Measurements from ENCODE around the gene AGRP.

AGRP gene

GRCh38 chr16:67456391-67457081, 26.8 kb downstream of the AGRP start:
- Histone ChIP-seq H3K79me2 (peaks cover 70% of the 10 kb centered on the region), H3K9me3 (ENCODE audit: control insufficient read depth, low read length) (no peaks in the 10 kb centered on the region), H3K27ac (peak overlapping the region; percentile 13), H3K27me3 (ENCODE audit: control insufficient read depth, insufficient read depth, low read length) (no peaks in the 10 kb centered on the region), H2AFZ (no peak overlapping the region), H3K9ac (no peak overlapping the region), H3K36me3 (ENCODE audit: control insufficient read depth, insufficient read depth, low read length) (no peaks in the 10 kb centered on the region), H3K4me1 (peaks cover 42% of the 10 kb centered on the region), H3K4me2 (ENCODE audit: low read length) (no peak overlapping the region), H3K4me3 (ENCODE audit: low read depth, low read length) (no peak overlapping the region)
- peak; percentile 7 for TF ChIP-seq CTCF (IDR thresholded peaks at IDR 0.05)

- Histone ChIP-seq H3K36me3 (ENCODE audit: control insufficient read depth, insufficient read depth, low read length) (no peaks in the 10 kb centered on the region), H3K79me2 (peaks cover 67% of the 10 kb centered on the region), H2AFZ (no peak overlapping the region), H3K27ac (no peak overlapping the region), H3K4me2 (ENCODE audit: low read length) (no peak overlapping the region), H3K27me3 (ENCODE audit: control insufficient read depth, insufficient read depth, low read length) (no peaks in the 10 kb centered on the region), H3K9ac (no peak overlapping the region), H3K9me3 (ENCODE audit: control insufficient read depth, low read length) (no peaks in the 10 kb centered on the region), H3K4me1 (peaks cover 33% of the 10 kb centered on the region), H3K4me3 (ENCODE audit: low read depth, low read length) (no peak overlapping the region)
- TF ChIP-seq CTCF (IDR thresholded peaks at IDR 0.05), result no peak
Measured at GRCh38 chr16:67454852-67455251, 28.5 kb downstream of the AGRP start.

DNA sequence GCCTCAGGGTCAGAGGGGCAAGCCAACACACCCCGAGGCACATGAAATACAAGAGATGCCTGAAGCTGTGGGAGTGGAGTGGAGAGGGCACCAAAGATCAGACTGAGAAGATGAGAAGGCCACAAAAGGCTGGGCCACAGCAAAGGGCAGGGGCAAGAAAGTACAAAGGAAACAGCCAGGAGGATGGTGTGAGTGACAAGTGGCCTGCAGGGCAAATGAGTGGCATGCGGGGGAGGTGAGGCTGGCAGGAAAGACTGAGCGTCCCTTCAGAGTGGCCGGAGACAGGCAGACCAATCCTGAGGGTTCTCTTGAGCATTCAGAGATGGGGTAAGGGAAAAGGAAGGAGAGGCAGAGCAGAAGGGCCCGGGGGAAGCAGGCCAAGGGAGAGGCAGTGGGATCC, 29.2 kb downstream of the AGRP start:
- H3K36me3 ChIP-seq (ENCODE audit: control insufficient read depth, insufficient read depth, low read length), result no peaks in the 10 kb centered on the region
- no peak overlapping the region for H3K4me2 ChIP-seq (ENCODE audit: low read length)
- no peaks in the 10 kb centered on the region for H3K9me3 ChIP-seq (ENCODE audit: control insufficient read depth, low read length)
- peaks cover 26% of the 10 kb centered on the region for H3K4me1 ChIP-seq
- H3K9ac ChIP-seq, result no peak overlapping the region
- no peak for TF ChIP-seq CTCF (IDR thresholded peaks at IDR 0.05)
- H3K4me3 ChIP-seq (ENCODE audit: low read depth, low read length), result no peak overlapping the region
- no peak overlapping the region for H3K27ac ChIP-seq
- peaks cover 72% of the 10 kb centered on the region for H3K79me2 ChIP-seq
- H3K27me3 ChIP-seq (ENCODE audit: control insufficient read depth, insufficient read depth, low read length), result no peaks in the 10 kb centered on the region
- H2AFZ ChIP-seq, result no peak overlapping the region

DNA sequence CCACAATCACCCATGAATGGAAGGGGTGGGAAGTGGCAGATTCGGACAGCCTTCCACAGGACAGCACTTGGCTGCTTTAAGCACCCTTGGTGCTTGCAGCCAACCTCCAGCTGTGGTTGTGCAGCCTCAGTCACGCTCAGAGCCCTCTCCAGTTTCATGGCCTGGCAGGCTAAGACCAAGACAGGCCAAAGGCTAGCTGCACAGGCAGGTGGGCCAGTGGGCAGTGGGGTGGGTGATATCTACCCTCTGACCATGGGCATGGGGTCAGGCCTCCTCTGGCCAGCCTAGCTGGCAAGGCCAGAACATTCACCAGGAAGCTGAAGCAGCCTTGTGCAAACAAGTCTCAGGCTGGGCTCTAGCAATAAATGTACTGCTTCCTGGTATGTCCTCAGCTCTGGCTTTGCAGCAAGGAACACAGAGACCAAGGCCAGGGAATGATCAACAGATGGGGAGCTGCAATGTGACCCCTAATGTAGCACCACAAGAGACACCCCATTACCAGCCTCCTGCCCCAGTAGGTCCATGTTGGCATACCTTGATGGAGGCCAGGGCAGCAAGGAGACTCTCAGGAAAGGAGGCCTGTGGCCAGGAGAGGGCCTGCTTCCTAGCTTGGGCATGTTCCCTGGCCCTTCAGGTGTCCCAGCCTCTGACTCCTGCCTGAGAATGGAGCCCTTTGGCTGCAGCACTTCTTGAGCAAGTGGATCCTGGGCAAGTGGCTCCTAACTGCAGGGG, 31.5 kb downstream of the AGRP start:
- no peak overlapping the region for H3K9ac ChIP-seq
- H3K4me2 ChIP-seq (ENCODE audit: low read length), result no peak overlapping the region
- H3K27me3 ChIP-seq (ENCODE audit: control insufficient read depth, insufficient read depth, low read length), result no peaks in the 10 kb centered on the region
- no peaks in the 10 kb centered on the region for H3K9me3 ChIP-seq (ENCODE audit: control insufficient read depth, low read length)
- TF ChIP-seq CTCF (IDR thresholded peaks at IDR 0.05), result no peak
- no peak overlapping the region for H3K4me3 ChIP-seq (ENCODE audit: low read depth, low read length)
- no peaks in the 10 kb centered on the region for H3K36me3 ChIP-seq (ENCODE audit: control insufficient read depth, insufficient read depth, low read length)
- no peak overlapping the region for H3K27ac ChIP-seq
- H3K4me1 ChIP-seq, result peaks cover 11% of the 10 kb centered on the region
- H2AFZ ChIP-seq, result no peak overlapping the region
- peaks cover 74% of the 10 kb centered on the region for H3K79me2 ChIP-seq

Measured in parathyroid adenoma (tissue), 2 donors.